SK-N-SH (cell line): ENCODE measurements around the gene SREBF2. TPM values are rescaled to one million over a fixed set of nuclear protein-coding genes. Genes with fewer than 3 reads are reported as not detected.

Experiments used
- CTCF ChIA-PET: fragments of 300-600, 350-600 bp; formaldehyde crosslinking; extraction: SDS; loops from one replicate; lab custom pipeline; 2021; lab: Yijun Ruan, JAX
- POLR2A ChIA-PET: fragments of 350-600 bp; sonication (Branson Sonifier 250); formaldehyde crosslinking; extraction: SDS; loops from one replicate; lab custom pipeline; 2020; ENCODE audit warnings: antibody characterized with exemption, inconsistent platforms; lab: Yijun Ruan, JAX
- DNase-seq: peaks from one replicate; pipeline ENCODE4 v3.0.0; 2012
- H2AFZ ChIP-seq: fragments of 200-600 bp; sonication (generic); 2 replicates; pipeline ENCODE4 v1.8.1; 2016; ENCODE audit warnings: antibody characterized with exemption, mild to moderate bottlenecking, low read depth
- H3F3A ChIP-seq: fragments of 200-600 bp; sonication (generic); replicated peaks from 2 replicates; pipeline ENCODE3; 2016; ENCODE audit warnings: antibody characterized with exemption, mild to moderate bottlenecking; ENCODE audit not compliant: insufficient read depth
- H3K27ac ChIP-seq, 2 experiments: fragments of 200-500 bp in 1 of 2; fragments of 200-600 bp in 1 of 2; sonication (Bioruptor generic) in 1 of 2; sonication (generic), shearing (Covaris generic) in 1 of 2; 2 replicates each; pipeline versions ENCODE4 v1.5.1 to v1.6.1; 2014 to 2016; ENCODE audit warnings: low read depth in 2 of 2, inconsistent platforms in 1 of 2, low read length in 1 of 2, mild to moderate bottlenecking in 1 of 2, mixed read lengths in 1 of 2
- H3K27me3 ChIP-seq: fragments of 200-600 bp; sonication (generic), shearing (Covaris generic); 2 replicates; pipeline ENCODE4 v1.6.1; 2016; ENCODE audit warnings: mixed run types; ENCODE audit not compliant: insufficient read depth
- H3K36me3 ChIP-seq, 2 experiments: fragments of 200-500 bp in 1 of 2; fragments of 200-600 bp in 1 of 2; sonication (Bioruptor generic) in 1 of 2; sonication (generic) in 1 of 2; replicated peaks in 1 of 2; 2 replicates each; pipeline versions ENCODE3 to v1.5.1; 2014 to 2016; ENCODE audit warnings: low read length in 1 of 2, mild to moderate bottlenecking in 1 of 2; ENCODE audit not compliant: insufficient read depth in 2 of 2, control insufficient read depth in 1 of 2
- H3K4me1 ChIP-seq, 2 experiments: fragments of 200-500 bp in 1 of 2; fragments of 200-600 bp in 1 of 2; sonication (Bioruptor generic) in 1 of 2; sonication (generic), shearing (Covaris generic) in 1 of 2; 2 replicates each; pipeline versions ENCODE4 v1.5.1 to v1.6.1; 2014 to 2016; ENCODE audit warnings: low read depth in 1 of 2, low read length in 1 of 2, mixed run types in 1 of 2; ENCODE audit not compliant: insufficient read depth in 2 of 2, control insufficient read depth in 1 of 2
- H3K4me2 ChIP-seq: fragments of 200-600 bp; sonication (generic), shearing (Covaris generic); 2 replicates; pipeline ENCODE4 v1.6.1; 2017; ENCODE audit warnings: mixed run types
- H3K4me3 ChIP-seq, 2 experiments: fragments of 200-500 bp in 1 of 2; fragments of 200-600 bp in 1 of 2; sonication (Bioruptor generic) in 1 of 2; sonication (generic), shearing (Covaris generic) in 1 of 2; 2 replicates each; pipeline versions ENCODE4 v1.5.1 to v1.8.1; 2014 to 2016; ENCODE audit warnings: low read depth in 2 of 2, inconsistent platforms in 1 of 2, low read length in 1 of 2, mild to moderate bottlenecking in 1 of 2, mixed read lengths in 1 of 2, moderate library complexity in 1 of 2
- H3K79me2 ChIP-seq: fragments of 200-600 bp; sonication (generic); 2 replicates; pipeline ENCODE4 v1.8.1; 2017; ENCODE audit warnings: mild to moderate bottlenecking; ENCODE audit not compliant: insufficient read depth
- H3K9ac ChIP-seq: fragments of 200-600 bp; sonication (generic); 2 replicates; pipeline ENCODE4 v1.6.1; 2017; ENCODE audit warnings: mixed run types
- H3K9me2 ChIP-seq: fragments of 200-600 bp; sonication (generic); 2 replicates; pipeline ENCODE4 v1.6.1; 2017; ENCODE audit warnings: mixed run types
- H3K9me3 ChIP-seq: fragments of 200-600 bp; sonication (generic); 2 replicates; pipeline ENCODE4 v1.6.1; 2017; ENCODE audit warnings: mixed run types, mild to moderate bottlenecking, moderate library complexity
- H4K20me1 ChIP-seq: fragments of 200-600 bp; sonication (generic); 2 replicates; pipeline ENCODE4 v1.6.1; 2017; ENCODE audit warnings: mild to moderate bottlenecking, mixed run types; ENCODE audit not compliant: insufficient read depth
- CHD2 ChIP-seq: fragments of 150-350 bp; IDR thresholded peaks from 2 replicates; pipeline ENCODE4 v1.6.1; 2018; ENCODE audit warnings: low read length; ENCODE audit not compliant: partially characterized antibody
- ELF1 ChIP-seq: IDR thresholded peaks from 2 replicates; pipeline ENCODE4 v1.4.0; 2012
- EP300 ChIP-seq, 2 experiments: IDR thresholded peaks; 2 replicates each; pipeline versions ENCODE4 v1.4.0 to v1.6.1; 2012; ENCODE audit warnings: borderline replicate concordance in 1 of 2, low read depth in 1 of 2, low read length in 1 of 2
- EZH2phosphoT487 ChIP-seq: fragments of 200-600 bp; sonication (generic); IDR thresholded peaks from 2 replicates; pipeline ENCODE4 v1.6.1; 2017; ENCODE audit warnings: low read depth, mixed run types, mild to moderate bottlenecking, antibody characterized with exemption, moderate library complexity, borderline replicate concordance
- FOSL2 ChIP-seq: IDR thresholded peaks from 2 replicates; pipeline ENCODE4 v1.4.0; 2012; ENCODE audit warnings: low read depth, mild to moderate bottlenecking, moderate library complexity, borderline replicate concordance
- FOXM1 ChIP-seq: IDR thresholded peaks from 2 replicates; pipeline ENCODE4 v1.4.0; 2012; ENCODE audit warnings: low read depth, mild to moderate bottlenecking
- GABPA ChIP-seq: IDR thresholded peaks from 2 replicates; pipeline ENCODE4 v1.4.0; 2012; ENCODE audit warnings: low read depth, mild to moderate bottlenecking
- GATA2 ChIP-seq: sonication (generic); formaldehyde crosslinking; IDR thresholded peaks from 2 replicates; pipeline ENCODE4 v1.5.0; 2020; ENCODE audit warnings: mild to moderate bottlenecking, missing genetic modification reagents
- JUND ChIP-seq: IDR thresholded peaks from 2 replicates; pipeline ENCODE4 v1.4.0; 2012
- MAX ChIP-seq: IDR thresholded peaks from 2 replicates; pipeline ENCODE4 v1.4.0; 2012; ENCODE audit warnings: low read depth
- MEF2A ChIP-seq: IDR thresholded peaks from 2 replicates; pipeline ENCODE4 v1.4.0; 2012; ENCODE audit warnings: low read depth, borderline replicate concordance
- MXI1 ChIP-seq: IDR thresholded peaks from 2 replicates; pipeline ENCODE4 v1.6.1; 2012; ENCODE audit warnings: mild to moderate bottlenecking, low read depth, low read length, improper control_type of control experiment
- NFIC ChIP-seq: IDR thresholded peaks from 2 replicates; pipeline ENCODE4 v1.4.0; 2012; ENCODE audit warnings: borderline replicate concordance
- PBX3 ChIP-seq: IDR thresholded peaks from 2 replicates; pipeline ENCODE4; 2012
- POLR2AphosphoS5 ChIP-seq: IDR thresholded peaks from 2 replicates; pipeline ENCODE4 v1.6.1; 2012; ENCODE audit warnings: low read depth, low read length
- RCOR1 ChIP-seq: fragments of 150-350 bp; IDR thresholded peaks from 2 replicates; pipeline ENCODE4 v1.6.1; 2017; ENCODE audit warnings: antibody characterized with exemption, low read length
- RFX5 ChIP-seq: IDR thresholded peaks from 2 replicates; pipeline ENCODE4 v1.6.1; 2012; ENCODE audit warnings: mild to moderate bottlenecking, improper control_type of control experiment, low read length
- SIN3A ChIP-seq: IDR thresholded peaks from 2 replicates; pipeline ENCODE4 v1.6.1; 2012; ENCODE audit warnings: low read depth, mild to moderate bottlenecking, low read length, moderate library complexity, borderline replicate concordance
- SMC3 ChIP-seq: IDR thresholded peaks from 2 replicates; pipeline ENCODE4 v1.6.1; 2012; ENCODE audit warnings: low read depth, low read length, improper control_type of control experiment
- TEAD4 ChIP-seq: IDR thresholded peaks from 2 replicates; pipeline ENCODE4 v1.4.0; 2012; ENCODE audit warnings: mild to moderate bottlenecking, borderline replicate concordance; ENCODE audit not compliant: insufficient read depth
- USF1 ChIP-seq: IDR thresholded peaks from 2 replicates; pipeline ENCODE4 v1.4.0; 2012; ENCODE audit warnings: low read depth, borderline replicate concordance
- WGBS: methylation state at CpG from one replicate; pipeline ENCODE4 v1.1.6; 2017; ENCODE audit warnings: low lambda C conversion rate; 5-methylcytosine and 5-hydroxymethylcytosine counted together
- polyA plus RNA-seq, 3 experiments: library from polyadenylated mRNA; depleted of rRNA; stranded (reverse); fragments of >200 nt; gene quantifications; 2 replicates each; pipeline ENCODE4 v1.2.3, GENCODE V29; 2012
- TF ChIP-seq, protein P1 (sequence below): fragments of 150-350 bp; IDR thresholded peaks from 2 replicates; pipeline ENCODE4 v1.6.1; 2017; ENCODE audit warnings: antibody characterized with exemption, low read length, low read depth, borderline replicate concordance
- TF ChIP-seq, protein P2 (sequence below): IDR thresholded peaks from 2 replicates; pipeline ENCODE4 v1.4.0; 2012; ENCODE audit warnings: low read depth, borderline replicate concordance

The SREBF2 gene
- polyA plus RNA-seq, 1 of the 3 experiments (the other 2 are of a cell fraction): 7.5 TPM

GRCh38 chr22:41891407-41891806, 58.5 kb downstream of the SREBF2 start (continued):
- TF ChIP-seq JUND: no peak
- TF ChIP-seq TEAD4: no peak
- no peak for TF ChIP-seq EZH2phosphoT487
- no peak for TF ChIP-seq EP300 (IDR thresholded peaks at IDR 0.05; ENCODE audit: borderline replicate concordance in 1 of 2, low read depth in 1 of 2, low read length in 1 of 2)
- TF ChIP-seq FOSL2: no peak

DNA sequence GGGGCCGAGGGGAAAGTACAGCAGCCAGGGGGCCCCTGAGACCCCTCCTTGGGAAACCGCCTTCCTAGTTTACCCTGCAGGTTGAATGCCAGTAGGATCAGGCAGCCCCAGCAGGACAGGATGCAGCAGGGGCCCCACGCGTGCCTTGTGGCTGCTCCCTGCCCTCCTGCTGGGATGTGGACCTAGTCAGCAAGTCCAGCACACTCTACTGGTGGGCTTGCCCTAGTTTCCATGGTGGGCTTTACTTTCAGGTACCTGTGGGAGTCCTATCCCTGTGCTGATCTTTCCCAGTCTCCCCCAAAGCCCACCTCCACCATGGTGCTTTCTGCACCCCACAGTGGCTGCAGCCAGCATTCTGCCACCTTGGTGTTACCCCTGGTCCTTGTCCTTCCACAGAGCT, 59.8 kb downstream of the SREBF2 start:
- no peak overlapping the region for H3K4me3 ChIP-seq
- 100% methylated on average over 2 of the region's 4 CpGs for WGBS
- H2AFZ ChIP-seq: no peak overlapping the region
- H3K4me2 ChIP-seq: no peak overlapping the region
- H3K79me2 ChIP-seq: no peaks in the 10 kb centered on the region
- H3K9me2 ChIP-seq: no peaks in the 10 kb centered on the region
- CTCF ChIA-PET: no interaction called here
- no peaks in the 10 kb centered on the region for H4K20me1 ChIP-seq
- H3F3A ChIP-seq: no peaks in the 10 kb centered on the region
- H3K9ac ChIP-seq: no peak overlapping the region
- no peaks in the 10 kb centered on the region for H3K4me1 ChIP-seq
- TF ChIP-seq NFIC: no peak
- TF ChIP-seq SIN3A: no peak
- TF ChIP-seq PBX3: no peak
- TF ChIP-seq, protein P1, sequence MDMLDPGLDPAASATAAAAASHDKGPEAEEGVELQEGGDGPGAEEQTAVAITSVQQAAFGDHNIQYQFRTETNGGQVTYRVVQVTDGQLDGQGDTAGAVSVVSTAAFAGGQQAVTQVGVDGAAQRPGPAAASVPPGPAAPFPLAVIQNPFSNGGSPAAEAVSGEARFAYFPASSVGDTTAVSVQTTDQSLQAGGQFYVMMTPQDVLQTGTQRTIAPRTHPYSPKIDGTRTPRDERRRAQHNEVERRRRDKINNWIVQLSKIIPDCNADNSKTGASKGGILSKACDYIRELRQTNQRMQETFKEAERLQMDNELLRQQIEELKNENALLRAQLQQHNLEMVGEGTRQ: no peak
- no peak for TF ChIP-seq EP300 (IDR thresholded peaks at IDR 0.05; ENCODE audit: borderline replicate concordance in 1 of 2, low read depth in 1 of 2, low read length in 1 of 2)
- no peak for TF ChIP-seq MEF2A
- no peak for TF ChIP-seq GATA2 (CRISPR knock-in tag)
- TF ChIP-seq MAX: no peak
- no peak for TF ChIP-seq RCOR1
- TF ChIP-seq GABPA: no peak
- TF ChIP-seq USF1: no peak
- no peak for TF ChIP-seq POLR2AphosphoS5
- TF ChIP-seq RFX5: no peak
- no peak for TF ChIP-seq ELF1
- TF ChIP-seq SMC3: no peak
- TF ChIP-seq CHD2: no peak
- no peak for TF ChIP-seq MXI1
- TF ChIP-seq FOXM1: no peak
- TF ChIP-seq, protein P2, sequence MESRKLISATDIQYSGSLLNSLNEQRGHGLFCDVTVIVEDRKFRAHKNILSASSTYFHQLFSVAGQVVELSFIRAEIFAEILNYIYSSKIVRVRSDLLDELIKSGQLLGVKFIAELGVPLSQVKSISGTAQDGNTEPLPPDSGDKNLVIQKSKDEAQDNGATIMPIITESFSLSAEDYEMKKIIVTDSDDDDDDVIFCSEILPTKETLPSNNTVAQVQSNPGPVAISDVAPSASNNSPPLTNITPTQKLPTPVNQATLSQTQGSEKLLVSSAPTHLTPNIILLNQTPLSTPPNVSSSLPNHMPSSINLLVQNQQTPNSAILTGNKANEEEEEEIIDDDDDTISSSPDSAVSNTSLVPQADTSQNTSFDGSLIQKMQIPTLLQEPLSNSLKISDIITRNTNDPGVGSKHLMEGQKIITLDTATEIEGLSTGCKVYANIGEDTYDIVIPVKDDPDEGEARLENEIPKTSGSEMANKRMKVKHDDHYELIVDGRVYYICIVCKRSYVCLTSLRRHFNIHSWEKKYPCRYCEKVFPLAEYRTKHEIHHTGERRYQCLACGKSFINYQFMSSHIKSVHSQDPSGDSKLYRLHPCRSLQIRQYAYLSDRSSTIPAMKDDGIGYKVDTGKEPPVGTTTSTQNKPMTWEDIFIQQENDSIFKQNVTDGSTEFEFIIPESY: no peak
- no peak overlapping the region for H3K27ac ChIP-seq
- no peaks in the 10 kb centered on the region for H3K9me3 ChIP-seq
- POLR2A ChIA-PET: no interaction called here
- no peaks in the 10 kb centered on the region for H3K27me3 ChIP-seq
- no peak for DNase-seq
- H3K36me3 ChIP-seq: peaks cover 0 to 3% of the 10 kb centered on the region in 2 experiments
